Measurements from ENCODE around the gene BSN.

DNA sequence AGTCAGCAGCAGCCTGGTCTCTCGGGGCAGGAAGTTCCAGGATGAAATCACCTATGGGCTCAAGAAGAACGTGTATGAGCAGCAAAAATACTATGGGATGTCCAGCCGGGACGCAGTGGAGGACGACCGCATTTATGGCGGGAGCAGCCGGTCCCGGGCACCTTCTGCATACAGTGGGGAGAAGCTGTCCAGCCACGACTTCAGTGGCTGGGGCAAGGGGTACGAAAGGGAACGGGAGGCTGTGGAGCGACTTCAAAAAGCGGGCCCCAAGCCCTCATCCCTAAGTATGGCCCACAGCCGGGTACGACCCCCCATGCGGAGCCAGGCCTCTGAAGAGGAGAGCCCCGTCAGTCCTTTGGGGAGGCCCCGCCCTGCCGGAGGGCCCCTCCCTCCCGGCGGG lies 107.7 kb downstream of the BSN start:
- TF ChIP-seq, protein P1, sequence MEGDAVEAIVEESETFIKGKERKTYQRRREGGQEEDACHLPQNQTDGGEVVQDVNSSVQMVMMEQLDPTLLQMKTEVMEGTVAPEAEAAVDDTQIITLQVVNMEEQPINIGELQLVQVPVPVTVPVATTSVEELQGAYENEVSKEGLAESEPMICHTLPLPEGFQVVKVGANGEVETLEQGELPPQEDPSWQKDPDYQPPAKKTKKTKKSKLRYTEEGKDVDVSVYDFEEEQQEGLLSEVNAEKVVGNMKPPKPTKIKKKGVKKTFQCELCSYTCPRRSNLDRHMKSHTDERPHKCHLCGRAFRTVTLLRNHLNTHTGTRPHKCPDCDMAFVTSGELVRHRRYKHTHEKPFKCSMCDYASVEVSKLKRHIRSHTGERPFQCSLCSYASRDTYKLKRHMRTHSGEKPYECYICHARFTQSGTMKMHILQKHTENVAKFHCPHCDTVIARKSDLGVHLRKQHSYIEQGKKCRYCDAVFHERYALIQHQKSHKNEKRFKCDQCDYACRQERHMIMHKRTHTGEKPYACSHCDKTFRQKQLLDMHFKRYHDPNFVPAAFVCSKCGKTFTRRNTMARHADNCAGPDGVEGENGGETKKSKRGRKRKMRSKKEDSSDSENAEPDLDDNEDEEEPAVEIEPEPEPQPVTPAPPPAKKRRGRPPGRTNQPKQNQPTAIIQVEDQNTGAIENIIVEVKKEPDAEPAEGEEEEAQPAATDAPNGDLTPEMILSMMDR (IDR thresholded peaks at IDR 0.05), result no peak
- no peak for TF ChIP-seq ZFX (IDR thresholded peaks at IDR 0.05; ENCODE audit: borderline replicate concordance)

Data from 22Rv1 (cell line).